Panc1 (cell line): ENCODE measurements around the gene ARHGEF7.

Experiments used
- CTCF ChIP-seq: fragments of 450-650 bp; IDR thresholded peaks from 2 replicates; pipeline ENCODE4 v1.5.1; 2017; ENCODE audit warnings: mild to moderate bottlenecking
- POLR2AphosphoS5 ChIP-seq: IDR thresholded peaks from 2 replicates; pipeline ENCODE4 v1.6.1; 2012; ENCODE audit warnings: mild to moderate bottlenecking, low read depth, low read length, moderate library complexity
- TCF7L2 ChIP-seq: IDR thresholded peaks from 2 replicates; pipeline ENCODE4 v1.6.1; 2011; ENCODE audit warnings: mild to moderate bottlenecking, low read depth, low read length, inconsistent platforms

DNA sequence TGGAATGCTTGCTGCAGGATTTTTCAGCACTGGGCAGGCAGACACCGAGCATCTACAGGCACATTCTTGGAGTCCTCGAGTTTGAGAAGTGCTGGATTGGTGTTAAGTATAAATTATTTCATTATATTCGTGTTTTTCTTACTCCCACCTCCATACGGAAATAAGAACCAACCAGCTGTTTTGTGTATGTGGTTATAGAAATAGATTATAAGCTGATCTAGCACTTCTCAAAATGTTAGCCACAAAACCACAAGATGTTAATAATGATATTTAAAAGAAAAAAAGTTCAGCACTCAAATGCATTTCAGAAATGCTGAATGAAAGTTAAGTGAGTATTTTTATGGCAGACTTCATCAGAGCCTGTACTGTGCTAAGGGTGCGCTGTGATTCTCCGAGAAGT, 181.3 kb downstream of the ARHGEF7 start:
- TF ChIP-seq CTCF, result no peak
- no peak for TF ChIP-seq POLR2AphosphoS5
- no peak for TF ChIP-seq TCF7L2
